ENCODE data around the gene TMEM205. TPM values are rescaled to one million over a fixed set of nuclear protein-coding genes. Genes with fewer than 3 reads are reported as not detected.
A peak's percentile ranks its signal among the peaks of the same experiment; 100 is the strongest.

The TMEM205 gene
- total RNA-seq, 2 donors from 2014 or later, result 219 to 541 TPM

DNA sequence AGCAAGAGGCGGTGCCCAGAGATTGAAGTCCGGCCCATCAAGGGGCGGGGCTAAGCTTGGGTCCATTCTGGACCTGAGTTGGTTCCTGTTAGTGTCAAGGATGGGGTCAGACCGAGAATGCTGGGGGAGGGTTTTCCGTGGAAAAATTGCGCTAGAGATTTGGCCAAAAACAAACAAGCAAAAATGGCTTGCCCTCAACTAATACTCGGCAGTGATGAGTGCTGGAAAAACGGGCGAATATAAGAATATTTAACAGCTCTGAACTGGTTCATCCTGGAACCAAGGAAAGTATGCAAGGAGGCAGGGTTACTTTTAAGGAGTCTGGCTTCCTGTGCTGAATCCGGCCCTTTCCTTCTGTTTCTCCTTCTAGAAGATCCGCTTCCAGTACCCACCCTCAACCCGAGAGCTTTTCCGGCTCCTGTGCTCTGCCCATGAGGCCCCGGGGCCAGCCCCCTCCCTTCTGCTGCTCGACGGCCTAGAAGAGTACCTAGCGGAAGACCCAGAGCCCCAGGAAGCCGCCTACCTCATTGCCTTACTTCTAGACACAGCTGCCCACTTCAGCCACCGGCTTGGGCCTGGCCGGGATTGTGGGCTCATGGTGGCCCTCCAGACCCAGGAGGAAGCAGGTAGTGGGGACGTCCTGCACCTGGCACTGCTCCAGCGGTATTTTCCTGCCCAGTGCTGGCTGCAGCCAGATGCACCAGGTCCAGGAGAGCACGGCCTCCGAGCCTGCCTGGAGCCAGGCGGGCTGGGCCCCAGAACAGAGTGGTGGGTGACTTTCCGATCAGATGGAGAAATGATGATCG, 29.3 kb upstream of the TMEM205 start:
- intact Hi-C loops (cut with DNase I), result loop anchor here (5.0 kb wide), 1 partner anchor 38 kb away; the partner anchor contains the start of gene RAB3D
- Histone ChIP-seq H3K4me1 (replicated peaks) (peaks cover 9% of the 10 kb centered on the region), H3K4me3 (peak overlapping the region; percentile 29 to 39), H3K27me3 (replicated peaks; ENCODE audit: insufficient read depth) (no peaks in the 10 kb centered on the region), H3K9me3 (no peaks in the 10 kb centered on the region), H3K27ac (peak overlapping the region; percentile 89 to 94), H3K36me3 (no peaks in the 10 kb centered on the region)
- peak; percentile 41 for DNase-seq (ENCODE audit: low spot score)
- 6% methylated on average over 27 of the region's 27 CpGs for WGBS
- TF ChIP-seq POLR2A (IDR thresholded peaks at IDR 0.05) (peak; percentile 82), POLR2AphosphoS5 (IDR thresholded peaks at IDR 0.05) (peak; percentile 56)
- TF ChIP-seq, protein P1, sequence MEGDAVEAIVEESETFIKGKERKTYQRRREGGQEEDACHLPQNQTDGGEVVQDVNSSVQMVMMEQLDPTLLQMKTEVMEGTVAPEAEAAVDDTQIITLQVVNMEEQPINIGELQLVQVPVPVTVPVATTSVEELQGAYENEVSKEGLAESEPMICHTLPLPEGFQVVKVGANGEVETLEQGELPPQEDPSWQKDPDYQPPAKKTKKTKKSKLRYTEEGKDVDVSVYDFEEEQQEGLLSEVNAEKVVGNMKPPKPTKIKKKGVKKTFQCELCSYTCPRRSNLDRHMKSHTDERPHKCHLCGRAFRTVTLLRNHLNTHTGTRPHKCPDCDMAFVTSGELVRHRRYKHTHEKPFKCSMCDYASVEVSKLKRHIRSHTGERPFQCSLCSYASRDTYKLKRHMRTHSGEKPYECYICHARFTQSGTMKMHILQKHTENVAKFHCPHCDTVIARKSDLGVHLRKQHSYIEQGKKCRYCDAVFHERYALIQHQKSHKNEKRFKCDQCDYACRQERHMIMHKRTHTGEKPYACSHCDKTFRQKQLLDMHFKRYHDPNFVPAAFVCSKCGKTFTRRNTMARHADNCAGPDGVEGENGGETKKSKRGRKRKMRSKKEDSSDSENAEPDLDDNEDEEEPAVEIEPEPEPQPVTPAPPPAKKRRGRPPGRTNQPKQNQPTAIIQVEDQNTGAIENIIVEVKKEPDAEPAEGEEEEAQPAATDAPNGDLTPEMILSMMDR (IDR thresholded peaks at IDR 0.05), result peak in 1 of 4 experiments; percentile 5

DNA sequence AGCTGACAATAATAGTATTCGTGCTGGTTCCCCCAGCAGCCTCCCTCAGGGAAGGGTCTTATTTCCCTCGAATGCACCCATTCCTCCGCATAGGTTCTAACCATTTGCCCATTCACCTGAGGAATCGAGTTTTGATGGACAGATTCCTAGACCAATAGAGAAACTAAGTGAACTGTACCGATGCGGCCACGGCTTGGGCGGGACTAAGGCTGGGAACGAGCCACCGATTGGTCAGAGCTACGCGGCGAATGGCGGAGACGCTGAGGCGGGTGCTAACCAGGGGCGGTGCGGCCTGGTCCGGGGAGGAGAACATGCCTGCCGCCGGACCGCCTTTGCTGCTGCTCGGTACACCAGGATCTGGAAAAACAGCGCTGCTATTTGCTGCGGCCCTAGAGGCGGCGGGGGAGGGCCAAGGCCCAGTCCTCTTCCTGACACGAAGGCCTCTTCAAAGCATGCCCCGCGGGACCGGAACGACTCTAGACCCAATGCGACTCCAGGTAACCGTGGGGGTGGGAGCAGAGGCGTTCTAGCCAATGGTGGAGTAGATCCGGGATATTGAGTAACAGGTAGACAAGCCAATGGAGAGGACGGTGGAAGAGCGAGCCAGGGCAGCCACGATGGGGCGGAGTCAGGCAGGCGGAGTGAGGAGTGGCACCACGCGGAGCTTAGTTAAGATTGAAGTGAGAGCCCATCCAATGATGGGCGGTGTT, 28.5 kb upstream of the TMEM205 start, which contains the start of gene SWSAP1:
SWSAP1 (plus strand) TSS at position 234 of the 710 bp plus-strand sequence; CDS start at position 249, 15 bp downstream.
- peak; percentile 87 for TF ChIP-seq POLR2AphosphoS5 (IDR thresholded peaks at IDR 0.05)
- TF ChIP-seq, protein P1 (IDR thresholded peaks at IDR 0.05), result no peak
- under 1% methylated on average over 30 of the region's 44 CpGs for WGBS
- no peaks in the 10 kb centered on the region for H3K9me3 ChIP-seq

GRCh38 chr19:11373885-11374432, 27.9 kb upstream of the TMEM205 start:
- intact Hi-C loops (cut with DNase I), result no loop called here
- 43% methylated on average over 11 of the region's 11 CpGs for WGBS
- Histone ChIP-seq H3K27me3 (replicated peaks; ENCODE audit: insufficient read depth) (no peaks in the 10 kb centered on the region), H3K27ac (peak overlapping the region; percentile 93 to 94), H3K4me3 (peak overlapping the region; percentile 46 to 58), H3K4me1 (replicated peaks) (peaks cover 9% of the 10 kb centered on the region), H3K36me3 (peaks cover 0 to 2% of the 10 kb centered on the region in 2 donors), H3K9me3 (no peaks in the 10 kb centered on the region)
- TF ChIP-seq POLR2AphosphoS5 (IDR thresholded peaks at IDR 0.05) (no peak), POLR2A (IDR thresholded peaks at IDR 0.05) (no peak)
- TF ChIP-seq, protein P1 (IDR thresholded peaks at IDR 0.05), result no peak
- DNase-seq (ENCODE audit: low spot score), result no peak

More for the DNA sequence above, 28.5 kb upstream of the TMEM205 start, which contains the start of gene SWSAP1:
- intact Hi-C loops (cut with DNase I), result loop anchor here (5.0 kb wide), 1 partner anchor 37 kb away; the partner anchor contains the start of gene RAB3D
- Histone ChIP-seq H3K27ac (peak within 1 kb of the TSS; percentile 93 to 94), H3K36me3 (no peaks in the 10 kb centered on the region), H3K4me1 (replicated peaks) (peaks cover 9% of the 10 kb centered on the region), H3K27me3 (replicated peaks; ENCODE audit: insufficient read depth) (no peaks in the 10 kb centered on the region), H3K4me3 (peak within 1 kb of the TSS; percentile 46 to 58)
- peak; percentile 99 for DNase-seq (ENCODE audit: low spot score)

DNA sequence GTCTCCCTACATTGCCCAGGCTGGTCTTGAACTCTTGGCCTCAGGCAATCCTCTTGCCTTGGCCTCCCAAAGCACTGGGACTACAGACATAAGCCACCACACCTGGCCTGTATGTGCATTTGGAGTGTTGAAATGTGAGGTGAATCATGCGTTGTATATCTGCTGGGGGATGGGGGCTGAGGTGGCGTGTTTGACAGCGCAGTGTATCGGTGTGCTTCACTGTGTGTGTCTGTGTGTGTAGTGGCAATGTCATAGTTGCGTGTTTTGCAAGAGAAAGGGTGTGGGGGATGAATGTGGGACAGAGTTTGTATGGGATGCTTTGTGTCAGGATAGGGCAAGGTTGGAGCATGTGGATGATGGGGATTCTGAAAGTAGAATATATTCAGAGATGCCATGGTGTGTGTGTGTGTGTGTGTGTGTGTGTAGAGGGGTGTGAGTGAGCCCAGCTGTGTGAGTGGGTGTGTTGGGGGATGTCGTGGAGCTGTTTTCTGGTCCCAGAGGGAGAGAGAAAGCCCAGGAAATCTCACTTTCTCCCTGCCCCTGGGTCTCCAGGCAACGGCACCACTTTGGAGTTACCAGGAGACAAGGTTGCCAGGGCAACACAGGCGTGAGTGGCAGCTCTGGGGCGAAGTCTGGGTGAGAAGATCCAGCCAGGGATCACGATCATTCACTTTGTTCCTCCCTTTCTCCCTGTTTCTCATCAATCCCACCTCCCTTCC, 27.3 kb upstream of the TMEM205 start:
- Histone ChIP-seq H3K9me3 (no peaks in the 10 kb centered on the region), H3K36me3 (peaks cover 0 to 2% of the 10 kb centered on the region in 2 donors), H3K4me1 (replicated peaks) (peaks cover 7% of the 10 kb centered on the region), H3K4me3 (no peak overlapping the region), H3K27me3 (replicated peaks; ENCODE audit: insufficient read depth) (no peaks in the 10 kb centered on the region), H3K27ac (no peak overlapping the region)
- intact Hi-C loops (cut with DNase I), result no loop called here
- no peak for DNase-seq (ENCODE audit: low spot score)
- 57% methylated on average over 10 of the region's 10 CpGs for WGBS
- TF ChIP-seq POLR2A (IDR thresholded peaks at IDR 0.05), result no peak
- no peak for TF ChIP-seq POLR2AphosphoS5 (IDR thresholded peaks at IDR 0.05)
- TF ChIP-seq, protein P1 (IDR thresholded peaks at IDR 0.05), result no peak

Data from prostate gland (tissue), 2 donors.